H9 (cell line): ENCODE measurements around the gene TRIP10. TPM values are rescaled to one million over a fixed set of nuclear protein-coding genes. Genes with fewer than 3 reads are reported as not detected.

Experiments
- DNase-seq: peaks from one replicate; pipeline ENCODE4 v3.0.0-alpha.2; 2017
- H2AFZ ChIP-seq: one replicate; pipeline ENCODE4 v1.6.1; 2013; ENCODE audit warnings: mild to moderate bottlenecking, low read length, control low read depth, moderate library complexity
- H2AK5ac ChIP-seq: 2 replicates; pipeline ENCODE4 v1.6.1; 2013; ENCODE audit warnings: low read length, control low read depth, mixed read lengths; ENCODE audit not compliant: insufficient read length
- H2BK120ac ChIP-seq: one replicate; pipeline ENCODE4 v1.6.1; 2013; ENCODE audit warnings: low read depth, mild to moderate bottlenecking, low read length, control low read depth, inconsistent platforms; ENCODE audit not compliant: poor library complexity, severe bottlenecking
- H2BK12ac ChIP-seq: 2 replicates; pipeline ENCODE4 v1.6.1; 2013; ENCODE audit warnings: low read length, control low read depth, mixed read lengths, low read depth; ENCODE audit not compliant: insufficient read length
- H2BK15ac ChIP-seq: 2 replicates; pipeline ENCODE4 v1.6.1; 2013; ENCODE audit warnings: low read depth, low read length, control low read depth
- H2BK20ac ChIP-seq: one replicate; pipeline ENCODE4 v1.6.1; 2013; ENCODE audit warnings: low read depth, mild to moderate bottlenecking, low read length, control low read depth, inconsistent platforms; ENCODE audit not compliant: poor library complexity, severe bottlenecking
- H2BK5ac ChIP-seq: 2 replicates; pipeline ENCODE4 v1.6.1; 2013; ENCODE audit warnings: low read length, control low read depth, mixed read lengths; ENCODE audit not compliant: insufficient read length
- H3K14ac ChIP-seq: 2 replicates; pipeline ENCODE4 v1.6.1; 2013; ENCODE audit warnings: low read length, control low read depth; ENCODE audit not compliant: insufficient read depth
- H3K18ac ChIP-seq: 2 replicates; pipeline ENCODE4 v1.6.1; 2013; ENCODE audit warnings: low read depth, mild to moderate bottlenecking, mixed read lengths, low read length, control low read depth; ENCODE audit not compliant: insufficient read length
- H3K23ac ChIP-seq: 2 replicates; pipeline ENCODE4 v1.6.1; 2013; ENCODE audit warnings: low read length, control low read depth, mixed read lengths, low read depth; ENCODE audit not compliant: insufficient read length
- H3K23me2 ChIP-seq: 2 replicates; pipeline ENCODE4 v1.6.1; 2013; ENCODE audit warnings: low read depth, mild to moderate bottlenecking, mixed read lengths, low read length, control low read depth; ENCODE audit not compliant: insufficient read length, poor library complexity, severe bottlenecking
- H3K27ac ChIP-seq: 2 replicates; pipeline ENCODE4 v1.5.1; 2013; ENCODE audit warnings: low read length, control low read depth, mixed read lengths, low read depth; ENCODE audit not compliant: insufficient read length
- H3K27me3 ChIP-seq: 2 replicates; pipeline ENCODE4 v1.6.1; 2013; ENCODE audit warnings: low read length, control low read depth, inconsistent platforms; ENCODE audit not compliant: insufficient read depth
- H3K4ac ChIP-seq: 2 replicates; pipeline ENCODE4 v1.6.1; 2013; ENCODE audit warnings: low read depth, mild to moderate bottlenecking, control low read depth, inconsistent platforms, low read length, moderate library complexity
- H3K4me1 ChIP-seq: 2 replicates; pipeline ENCODE4 v1.6.1; 2013; ENCODE audit warnings: low read length, control low read depth, inconsistent platforms; ENCODE audit not compliant: insufficient read depth
- H3K4me2 ChIP-seq: 2 replicates; pipeline ENCODE4 v1.6.1; 2013; ENCODE audit warnings: low read length, control low read depth, mixed read lengths; ENCODE audit not compliant: insufficient read length, insufficient read depth
- H3K56ac ChIP-seq: 2 replicates; pipeline ENCODE4 v1.6.1; 2013; ENCODE audit warnings: low read depth, mild to moderate bottlenecking, mixed read lengths, low read length, control low read depth; ENCODE audit not compliant: insufficient read length
- H3K79me1 ChIP-seq: 2 replicates; pipeline ENCODE4 v1.6.1; 2013; ENCODE audit warnings: low read depth, mild to moderate bottlenecking, moderate library complexity, low read length, control low read depth, inconsistent platforms; ENCODE audit not compliant: insufficient read depth, poor library complexity, severe bottlenecking
- H3K79me2 ChIP-seq: 2 replicates; pipeline ENCODE4 v1.6.1; 2013; ENCODE audit warnings: low read length, control low read depth, inconsistent platforms; ENCODE audit not compliant: insufficient read depth
- H3K9ac ChIP-seq: 2 replicates; pipeline ENCODE4 v1.6.1; 2013; ENCODE audit warnings: low read length, control low read depth, mixed read lengths; ENCODE audit not compliant: insufficient read length; ENCODE audit errors: extremely low read depth
- H3K9me3 ChIP-seq: one replicate; pipeline ENCODE4 v1.6.1; 2013; ENCODE audit warnings: low read depth, low read length, inconsistent platforms; ENCODE audit not compliant: control insufficient read depth
- H3T11ph ChIP-seq: one replicate; pipeline ENCODE4 v1.6.1; 2013; ENCODE audit warnings: mild to moderate bottlenecking, low read length, control low read depth, inconsistent platforms
- H4K20me1 ChIP-seq: one replicate; pipeline ENCODE4 v1.6.1; 2013; ENCODE audit not compliant: control insufficient read depth, insufficient read length, insufficient read depth
- H4K5ac ChIP-seq: 2 replicates; pipeline ENCODE4 v1.6.1; 2013; ENCODE audit warnings: low read depth, mild to moderate bottlenecking, mixed read lengths, low read length, control low read depth; ENCODE audit not compliant: insufficient read length
- H4K8ac ChIP-seq: replicated peaks from 2 replicates; pipeline ENCODE4 v1.6.1; 2013; ENCODE audit warnings: low read length, control low read depth, mixed read lengths, low read depth; ENCODE audit not compliant: insufficient read length
- H4K91ac ChIP-seq: 2 replicates; pipeline ENCODE4 v1.6.1; 2013; ENCODE audit warnings: low read depth, mild to moderate bottlenecking, moderate library complexity, mixed read lengths, low read length, control low read depth; ENCODE audit not compliant: insufficient read length
- H3K27ac Mint-ChIP-seq, 3 experiments: 2 replicates in 2 of 3; 3 replicates in 1 of 3; pipeline ENCODE4 v1.8.0; 2020 to 2021; ENCODE audit warnings: mixed read lengths in 3 of 3, mild to moderate bottlenecking in 1 of 3, moderate library complexity in 1 of 3
- H3K27me3 Mint-ChIP-seq: 2 replicates; pipeline ENCODE4 v1.8.0; 2021; ENCODE audit warnings: low read depth, mild to moderate bottlenecking, moderate library complexity, mixed read lengths
- H3K36me3 Mint-ChIP-seq, 3 experiments: 2 replicates in 2 of 3; 3 replicates in 1 of 3; pipeline ENCODE4 v1.8.0; 2020 to 2021; ENCODE audit warnings: low read depth in 3 of 3, mixed read lengths in 3 of 3; ENCODE audit not compliant: insufficient read depth in 1 of 3
- H3K4me1 Mint-ChIP-seq, 2 experiments: 2 replicates each; pipeline ENCODE4 v1.8.0; 2020; ENCODE audit warnings: mixed read lengths in 2 of 2
- H3K4me3 Mint-ChIP-seq, 2 experiments: 2 replicates in 1 of 2; 3 replicates in 1 of 2; pipeline ENCODE4 v1.8.0; 2020 to 2021; ENCODE audit warnings: mild to moderate bottlenecking in 2 of 2, mixed read lengths in 2 of 2, moderate library complexity in 1 of 2
- H3K9me3 Mint-ChIP-seq, 2 experiments: 2 replicates in 1 of 2; 3 replicates in 1 of 2; pipeline ENCODE4 v1.8.0; 2020; ENCODE audit warnings: mild to moderate bottlenecking in 2 of 2, mixed read lengths in 2 of 2, moderate library complexity in 1 of 2
- CTCF ChIP-seq: fragments of 200-600 bp; sonication (generic); conservative IDR thresholded peaks from 3 replicates; pipeline ENCODE4 v1.8.0; 2021; ENCODE audit warnings: antibody characterized with exemption, mild to moderate bottlenecking
- WGBS: extraction: QIAGEN DNeasy Blood & Tissue Kit; methylation state at CpG from one replicate; pipeline ENCODE4 v1.1.7; 2013; ENCODE audit warnings: missing lambda C conversion rate, low lambda C conversion rate, mixed read lengths; ENCODE audit not compliant: insufficient read length; ENCODE audit errors: extremely low coverage; 5-methylcytosine and 5-hydroxymethylcytosine counted together
- total RNA-seq: library from RNA; stranded (reverse); gene quantifications from 2 replicates; pipeline ENCODE4 v1.2.1, GENCODE V29; 2021

Gene TRIP10
- total RNA-seq, 1 experiment from 2014 or later = 56.4 TPM

GRCh38 chr19:6778386-6778785 is 38.9 kb downstream of the TRIP10 start:
- Histone ChIP-seq H4K8ac (no peak overlapping the region), H3K9ac (no peak overlapping the region), H3K56ac (no peak overlapping the region), H3K79me2 (no peaks in the 10 kb centered on the region), H2BK15ac (no peak overlapping the region), H3K79me1 (no peaks in the 10 kb centered on the region), H3K9me3 (no peaks in the 10 kb centered on the region), H3K23me2 (no peaks in the 10 kb centered on the region), H2AK5ac (no peak overlapping the region), H4K20me1 (no peaks in the 10 kb centered on the region), H4K91ac (no peak overlapping the region), H3K18ac (no peak overlapping the region), H2BK12ac (no peak overlapping the region), H2BK20ac (no peak overlapping the region), H4K5ac (no peak overlapping the region), H2AFZ (no peak overlapping the region), H3K27ac (no peak overlapping the region), H2BK120ac (no peak overlapping the region), H3T11ph (no peak overlapping the region), H3K23ac (no peak overlapping the region), H3K4me2 (no peak overlapping the region), H3K4me1 (no peaks in the 10 kb centered on the region), H3K4ac (no peak overlapping the region), H2BK5ac (no peak overlapping the region), H3K14ac (no peak overlapping the region), H3K27me3 (no peaks in the 10 kb centered on the region)
- no peak for DNase-seq
- peaks cover 3 to 44% of the 10 kb centered on the region in 2 experiments; a peak in 4 of 5 replicates for H3K9me3 Mint-ChIP-seq
- no peak overlapping the region for H3K4me3 Mint-ChIP-seq
- no peaks in the 10 kb centered on the region for H3K36me3 Mint-ChIP-seq
- H3K4me1 Mint-ChIP-seq = peaks cover 3 to 4% of the 10 kb centered on the region in 2 experiments; a peak in 2 of 4 replicates
- no peak overlapping the region for H3K27ac Mint-ChIP-seq
- H3K27me3 Mint-ChIP-seq = peaks cover 6% of the 10 kb centered on the region
- no CpG with 5 or more reads among the region's 4 CpGs for WGBS
- TF ChIP-seq CTCF = no peak
